Measurements from ENCODE around the gene IPO11.

The IPO11 gene

GRCh38 chr5:62575066-62575465 is 162.5 kb downstream of the IPO11 start:
- DNase-seq, result no peak

DNA sequence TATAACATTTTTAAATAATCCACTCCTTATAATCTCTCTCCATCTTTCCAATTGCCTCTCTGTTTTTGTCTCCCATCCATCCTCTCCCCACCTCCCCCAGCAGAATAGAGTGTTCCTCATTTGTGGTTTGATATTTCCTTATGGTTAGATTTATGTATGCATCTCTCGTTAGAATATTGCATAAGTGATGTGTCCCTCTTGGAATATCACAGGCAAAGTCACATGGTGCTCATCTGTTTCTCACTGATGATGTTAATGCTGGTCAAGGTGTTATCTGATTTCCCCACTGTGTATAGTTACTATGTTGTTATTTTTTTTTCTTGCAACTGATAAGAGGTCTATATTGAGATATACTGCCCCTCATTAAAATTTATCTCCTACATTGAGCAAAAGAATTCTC is 162.9 kb downstream of the IPO11 start:
- DNase-seq, result no peak

DNA sequence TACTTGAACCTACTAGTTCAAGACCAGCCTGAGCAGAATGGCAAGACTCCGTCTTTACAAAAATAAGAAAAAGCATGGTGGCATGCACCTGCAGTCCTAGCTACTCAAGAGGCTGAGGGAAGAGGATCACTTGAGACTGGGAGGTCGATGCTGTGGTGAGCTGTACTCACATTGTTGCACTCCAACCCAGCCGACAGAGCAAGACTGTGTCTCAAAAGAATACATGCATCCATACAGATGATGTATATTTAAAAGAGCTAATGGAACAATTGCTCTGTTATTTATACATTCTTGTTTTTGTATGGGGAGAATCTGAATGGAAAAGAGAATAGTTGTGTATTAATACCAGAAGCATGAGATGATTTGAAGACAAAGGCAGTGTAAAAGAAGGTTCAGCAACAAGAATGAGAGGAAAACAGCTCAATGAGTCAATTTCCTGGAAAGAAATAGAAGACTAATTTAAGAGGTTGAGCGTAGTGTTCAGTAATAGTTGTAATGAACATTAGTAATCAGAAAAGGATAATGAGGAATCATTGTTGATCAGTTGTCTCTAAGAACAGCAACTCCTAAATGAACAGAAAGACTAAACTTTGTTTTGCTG is 164.1 kb downstream of the IPO11 start:
- DNase-seq, result no peak

- no peak for DNase-seq
Observed at GRCh38 chr5:62577488-62577887, 164.9 kb downstream of the IPO11 start.

- DNase-seq, result no peak
Observed at GRCh38 chr5:62578540-62578939, 166.0 kb downstream of the IPO11 start, which contains the start of gene LRRC70. TSS of gene LRRC70 (plus strand) at chr5:62578819. CDS start at chr5:62579439, 620 bp downstream.

DNA sequence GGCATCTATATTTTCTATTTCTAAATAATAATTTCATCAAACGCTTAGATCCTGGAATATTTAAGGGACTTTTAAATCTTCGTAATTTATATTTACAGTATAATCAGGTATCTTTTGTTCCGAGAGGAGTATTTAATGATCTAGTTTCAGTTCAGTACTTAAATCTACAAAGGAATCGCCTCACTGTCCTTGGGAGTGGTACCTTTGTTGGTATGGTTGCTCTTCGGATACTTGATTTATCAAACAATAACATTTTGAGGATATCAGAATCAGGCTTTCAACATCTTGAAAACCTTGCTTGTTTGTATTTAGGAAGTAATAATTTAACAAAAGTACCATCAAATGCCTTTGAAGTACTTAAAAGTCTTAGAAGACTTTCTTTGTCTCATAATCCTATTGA is 167.2 kb downstream of the IPO11 start:
- DNase-seq, result no peak

DNA sequence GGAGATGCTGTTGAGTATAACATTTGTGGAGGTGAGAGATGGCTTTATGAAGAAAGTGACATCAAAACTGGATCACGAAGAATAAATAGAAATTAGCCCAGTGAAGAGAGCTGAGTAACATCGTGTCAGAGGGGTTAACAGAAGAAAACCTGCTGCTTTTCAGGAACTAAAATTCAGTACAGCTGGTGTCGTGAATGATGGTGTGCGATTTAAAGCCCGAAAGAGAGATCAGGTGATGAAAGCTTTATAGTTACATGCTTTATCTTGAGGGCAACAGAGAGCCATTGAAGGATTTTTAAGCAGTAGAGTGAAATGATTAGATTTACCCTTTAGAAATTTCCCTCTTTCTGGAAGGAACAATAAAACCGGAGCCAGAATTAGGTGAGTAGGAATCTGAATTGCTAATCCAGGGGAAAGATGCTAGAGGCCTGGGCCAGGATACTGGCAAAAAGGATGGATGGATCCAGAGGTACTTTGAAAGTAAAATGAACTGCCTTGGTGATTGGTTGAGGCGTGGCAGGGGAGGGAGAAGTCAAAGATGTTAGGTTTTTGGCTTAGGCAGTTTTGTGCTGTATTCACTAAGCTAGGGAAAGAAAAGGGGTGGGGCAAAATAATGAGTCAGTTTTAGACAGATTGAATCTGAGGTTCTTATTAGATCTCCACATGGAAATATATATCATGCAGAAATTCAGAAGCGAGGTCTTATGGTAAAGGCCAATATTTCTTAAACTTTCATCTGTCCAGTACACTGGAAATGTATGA is 169.5 kb downstream of the IPO11 start:
- DNase-seq, result no peak

- no peak for DNase-seq
Observed at GRCh38 chr5:62584391-62584790, 171.8 kb downstream of the IPO11 start.

DNA sequence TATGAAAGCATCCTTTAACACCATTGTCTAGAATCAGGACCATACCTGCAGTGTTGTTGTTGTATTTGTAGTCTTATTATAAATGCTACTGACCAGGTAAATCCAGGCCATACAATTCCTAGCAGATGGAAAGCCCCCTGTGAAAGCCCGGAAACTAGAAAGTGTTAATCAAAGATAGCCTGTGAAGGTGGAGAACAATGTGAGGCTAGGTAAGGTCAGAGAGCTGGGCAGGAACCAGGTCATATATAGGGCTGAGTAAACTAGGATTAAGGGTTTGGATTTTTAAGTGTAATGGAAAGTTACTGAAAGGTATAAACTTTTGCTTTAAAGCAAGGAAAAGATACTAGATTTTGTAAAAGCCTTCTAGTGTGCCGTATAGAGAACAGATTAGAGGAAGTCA is 172.7 kb downstream of the IPO11 start:
- no peak for DNase-seq

GRCh38 chr5:62585751-62586150 is 173.2 kb downstream of the IPO11 start:
- no peak for DNase-seq

DNA sequence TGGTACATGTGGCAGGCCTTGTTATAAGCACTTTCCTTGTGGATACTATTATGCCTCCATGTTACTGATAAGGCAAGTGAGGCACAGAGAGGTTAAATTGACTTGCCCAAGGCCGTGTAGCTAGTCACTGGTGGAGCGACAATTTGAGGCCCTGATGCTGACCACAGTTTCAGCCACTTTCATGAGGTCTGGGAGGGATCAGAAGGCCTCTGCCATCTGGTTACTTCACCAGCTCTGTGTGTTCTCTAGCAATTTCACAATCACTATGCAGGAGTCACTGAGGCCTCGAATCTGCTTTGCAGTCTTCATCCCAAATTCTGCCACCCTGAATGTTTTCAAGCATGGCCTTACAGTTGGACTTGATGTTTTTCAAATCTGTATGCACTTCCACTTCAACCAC is 175.2 kb downstream of the IPO11 start:
- DNase-seq, result no peak

DNA sequence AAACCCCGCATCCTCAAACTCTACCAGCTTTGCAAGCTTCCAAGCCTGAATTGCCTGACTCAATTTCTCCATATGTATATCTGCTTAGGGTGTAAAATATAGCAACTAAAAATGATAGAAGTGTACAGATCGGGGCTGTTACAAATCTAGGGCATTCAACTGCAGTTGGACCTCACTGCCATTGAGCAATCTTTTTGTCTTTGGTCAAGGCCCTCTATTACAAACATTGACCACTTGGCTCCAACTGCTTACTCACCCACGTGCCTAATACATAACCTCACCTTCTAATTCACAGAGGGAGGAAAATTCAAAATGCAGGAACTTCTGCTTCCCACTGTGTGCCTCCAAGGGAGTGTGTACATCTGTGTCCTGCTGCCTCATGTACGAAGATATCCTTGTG is 176.1 kb downstream of the IPO11 start:
- DNase-seq, result no peak

DNA sequence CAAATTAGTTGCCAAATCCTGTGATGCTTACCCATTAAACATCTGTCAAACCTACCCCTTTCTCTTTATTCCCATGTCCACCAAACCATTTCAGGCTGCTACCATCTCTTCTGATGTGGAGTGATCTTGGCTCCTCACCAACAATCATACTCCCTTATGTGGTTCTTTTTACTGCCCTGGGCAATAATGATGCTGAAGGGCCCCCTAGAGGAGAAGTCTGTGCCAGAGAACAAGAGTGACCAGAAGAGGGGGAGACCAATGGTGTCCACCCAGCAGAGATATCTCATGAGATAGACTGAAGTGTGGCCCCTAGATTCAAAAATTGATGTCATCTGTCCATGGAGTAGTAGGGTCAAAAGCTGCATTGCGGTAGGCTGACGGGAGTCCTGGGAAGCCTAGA is 176.9 kb downstream of the IPO11 start:
- DNase-seq, result no peak

DNA sequence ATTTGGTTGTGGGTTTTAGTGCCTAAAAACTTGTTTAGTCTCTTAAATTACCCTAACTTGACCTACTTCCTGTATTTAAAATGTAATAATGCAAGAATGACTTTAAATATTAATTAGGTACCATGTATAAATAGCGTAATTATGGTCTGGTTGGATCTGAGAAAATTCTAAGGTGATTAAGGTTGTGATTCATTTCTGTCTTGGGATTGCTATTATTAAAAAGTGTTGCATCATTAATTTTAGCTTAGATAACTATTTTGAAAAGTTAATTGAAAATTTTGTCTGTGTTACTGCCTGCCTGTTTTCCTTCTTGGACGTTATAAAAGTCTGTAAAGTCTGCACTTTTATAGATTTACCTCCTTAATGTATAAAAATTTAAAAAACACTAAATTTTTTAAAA is 177.8 kb downstream of the IPO11 start:
- no peak for DNase-seq

- no peak for DNase-seq
Observed at GRCh38 chr5:62592558-62592957, 180.0 kb downstream of the IPO11 start.

DNA sequence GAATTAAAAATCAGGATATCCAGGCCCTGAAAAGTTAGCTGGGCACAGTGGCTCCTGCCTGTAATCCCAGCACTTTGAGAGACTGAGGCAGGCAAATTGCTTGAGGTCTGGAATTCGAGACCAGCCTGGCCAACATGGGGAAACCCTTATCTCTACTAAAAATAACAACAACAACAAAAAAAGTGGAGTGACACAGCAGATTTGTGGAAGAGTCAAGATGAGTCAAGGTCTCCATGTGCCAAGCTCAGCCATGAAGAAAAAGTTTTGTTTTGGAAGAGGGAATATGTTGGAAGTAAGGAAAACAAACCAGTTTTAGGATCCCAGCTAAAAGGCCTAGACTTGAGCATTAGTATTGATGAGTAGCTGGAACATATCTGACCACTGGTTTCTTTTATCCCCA is 180.8 kb downstream of the IPO11 start:
- DNase-seq, result no peak

GRCh38 chr5:62594364-62594984 is 181.9 kb downstream of the IPO11 start:
- no peak for DNase-seq

DNA sequence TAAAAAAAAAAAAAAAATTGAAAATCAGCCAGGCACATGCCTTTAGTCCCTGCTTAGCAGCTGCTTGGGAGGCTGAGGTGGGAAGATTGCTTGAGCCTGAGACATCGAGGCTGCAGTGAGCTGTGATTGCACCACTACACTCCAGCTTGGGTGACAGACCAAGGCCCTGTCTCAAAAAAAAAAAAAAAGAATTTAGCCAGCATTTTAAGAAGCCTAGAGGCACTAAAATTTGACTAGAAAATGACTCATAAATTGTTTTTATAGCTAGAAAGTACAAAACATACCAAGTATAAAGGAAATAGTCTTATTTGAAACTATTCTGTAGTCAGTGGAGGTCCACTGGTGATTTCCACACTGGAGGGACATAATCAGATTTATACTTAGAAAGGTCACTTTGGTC is 183.5 kb downstream of the IPO11 start:
- DNase-seq, result no peak

DNA sequence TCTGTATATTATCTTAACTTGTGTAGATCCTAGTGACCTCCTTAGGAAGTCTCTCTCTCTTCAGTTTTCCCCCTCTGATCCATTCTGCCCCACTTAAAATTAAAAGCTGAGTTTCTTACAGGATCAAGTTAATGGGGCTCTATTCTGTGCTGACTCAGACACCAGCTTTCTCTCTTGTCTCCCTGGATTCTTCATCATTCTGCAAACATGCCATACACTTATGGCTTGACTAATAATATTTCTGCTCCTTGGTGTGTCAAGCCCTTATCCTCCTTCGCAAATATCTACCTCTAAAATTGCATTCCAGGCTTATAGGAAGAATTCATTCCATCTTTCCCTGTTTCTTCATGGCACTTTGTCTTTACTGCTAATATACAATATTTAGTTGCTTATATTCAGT is 184.1 kb downstream of the IPO11 start:
- DNase-seq, result no peak

GRCh38 chr5:62597314-62597713 is 184.8 kb downstream of the IPO11 start:
- no peak for DNase-seq

GRCh38 chr5:62600560-62601252 is 188.1 kb downstream of the IPO11 start:
- no peak for DNase-seq

- DNase-seq, result no peak
Observed at GRCh38 chr5:62603934-62604333, 191.4 kb downstream of the IPO11 start.

GRCh38 chr5:62605638-62606037 is 193.1 kb downstream of the IPO11 start:
- no peak for DNase-seq

- no peak for DNase-seq
Observed at GRCh38 chr5:62606878-62607277, 194.3 kb downstream of the IPO11 start.

Measured in NCI-H2171 treated with DMSO at 0.1 percent for 48 hours (cell line).